Tibial nerve (tissue), 4 donors: Measurements from ENCODE around the gene PLP2.

Experiments used
- CTCF ChIP-seq, 5 experiments: fragments of 200-600 bp in 3 of 5; fragments of 450-650 bp in 2 of 5; sonication (generic) in 3 of 5; IDR thresholded peaks; one replicate each; pipeline ENCODE4 v1.5.1; 2016 to 2019; ENCODE audit warnings: antibody characterized with exemption in 5 of 5, mild to moderate bottlenecking in 3 of 5, moderate library complexity in 2 of 5
- EP300 ChIP-seq, 2 donors: sonication (generic); formaldehyde crosslinking; IDR thresholded peaks; one replicate each; pipeline ENCODE4 v1.6.1; 2017; ENCODE audit warnings: antibody characterized with exemption in 2 of 2, mild to moderate bottlenecking in 1 of 2
- POLR2A ChIP-seq, 2 donors: fragments of 450-650 bp; IDR thresholded peaks; one replicate each; pipeline ENCODE4 v1.6.1; 2017; ENCODE audit warnings: antibody characterized with exemption in 2 of 2, mild to moderate bottlenecking in 2 of 2, moderate library complexity in 2 of 2

- TF ChIP-seq CTCF (IDR thresholded peaks at IDR 0.05), result peak in 1 of 5 experiments; percentile 11
- TF ChIP-seq POLR2A (IDR thresholded peaks at IDR 0.05), result peak in 1 of 2 donors; percentile 49
- peak in 1 of 2 donors; percentile 61 for TF ChIP-seq EP300 (IDR thresholded peaks at IDR 0.05)
Observed at GRCh38 chrX:49166914-49167739, 4.6 kb upstream of the PLP2 start.
